A549 (cell line): ENCODE results near the gene KRTAP22-1.

Experiments used
- EP300 ChIP-seq, 2 experiments: fragments of >200 bp; sonication (Bioruptor Twin); formaldehyde crosslinking; IDR thresholded peaks; 2 replicates in 1 of 2; 3 replicates in 1 of 2; pipeline ENCODE4 v1.6.1; 2016 to 2017
- JUN ChIP-seq, 2 experiments: fragments of >200 bp; sonication (Bioruptor Twin); formaldehyde crosslinking; IDR thresholded peaks; 2 replicates in 1 of 2; 3 replicates in 1 of 2; pipeline ENCODE4 v1.6.1; 2016 to 2017
- JUNB ChIP-seq: fragments of >200 bp; sonication (Bioruptor Twin); formaldehyde crosslinking; IDR thresholded peaks from 2 replicates; pipeline ENCODE4 v1.6.1; 2016
- RAD21 ChIP-seq, 2 experiments: fragments of >200 bp in 1 of 2; sonication (Bioruptor Twin) in 1 of 2; formaldehyde crosslinking in 1 of 2; IDR thresholded peaks in 1 of 2; conservative IDR thresholded peaks in 1 of 2; 2 replicates in 1 of 2; 3 replicates in 1 of 2; pipeline ENCODE4 v1.6.1; 2012 to 2018; ENCODE audit warnings: inconsistent platforms in 1 of 2
- TF ChIP-seq, protein P1 (sequence below): fragments of >200 bp; sonication (Bioruptor Twin); formaldehyde crosslinking; IDR thresholded peaks from 3 replicates; pipeline ENCODE4 v1.5.1; 2016
- TF ChIP-seq, protein P2 (sequence below): IDR thresholded peaks from 2 replicates; pipeline ENCODE4 v1.6.1; 2012
- TF ChIP-seq, protein P3 (sequence below): fragments of 250-450 bp; sonication (Bioruptor Pico); IDR thresholded peaks from 2 replicates; pipeline ENCODE4 v1.5.0; 2020; ENCODE audit warnings: low read depth, mild to moderate bottlenecking, moderate library complexity

DNA sequence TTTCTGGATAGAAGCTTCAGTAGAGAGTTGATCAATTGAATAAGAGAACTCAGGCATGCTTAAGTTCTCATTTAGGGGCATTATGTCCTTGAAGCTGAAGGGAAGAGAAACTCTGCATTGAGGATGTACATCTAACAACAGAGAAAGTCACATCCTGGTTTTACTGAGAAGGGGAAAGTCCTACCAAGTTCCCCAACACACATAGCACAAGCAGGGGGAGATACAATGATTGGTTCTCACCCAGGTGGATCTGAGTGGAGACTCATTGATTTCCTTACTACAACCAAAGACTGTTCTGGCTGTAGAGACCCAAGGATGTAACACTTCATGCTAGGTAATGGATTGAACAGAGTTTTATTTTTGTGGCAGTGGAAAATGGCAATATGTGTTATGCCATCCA lies 14.3 kb downstream of the KRTAP22-1 start:
- TF ChIP-seq, protein P1, sequence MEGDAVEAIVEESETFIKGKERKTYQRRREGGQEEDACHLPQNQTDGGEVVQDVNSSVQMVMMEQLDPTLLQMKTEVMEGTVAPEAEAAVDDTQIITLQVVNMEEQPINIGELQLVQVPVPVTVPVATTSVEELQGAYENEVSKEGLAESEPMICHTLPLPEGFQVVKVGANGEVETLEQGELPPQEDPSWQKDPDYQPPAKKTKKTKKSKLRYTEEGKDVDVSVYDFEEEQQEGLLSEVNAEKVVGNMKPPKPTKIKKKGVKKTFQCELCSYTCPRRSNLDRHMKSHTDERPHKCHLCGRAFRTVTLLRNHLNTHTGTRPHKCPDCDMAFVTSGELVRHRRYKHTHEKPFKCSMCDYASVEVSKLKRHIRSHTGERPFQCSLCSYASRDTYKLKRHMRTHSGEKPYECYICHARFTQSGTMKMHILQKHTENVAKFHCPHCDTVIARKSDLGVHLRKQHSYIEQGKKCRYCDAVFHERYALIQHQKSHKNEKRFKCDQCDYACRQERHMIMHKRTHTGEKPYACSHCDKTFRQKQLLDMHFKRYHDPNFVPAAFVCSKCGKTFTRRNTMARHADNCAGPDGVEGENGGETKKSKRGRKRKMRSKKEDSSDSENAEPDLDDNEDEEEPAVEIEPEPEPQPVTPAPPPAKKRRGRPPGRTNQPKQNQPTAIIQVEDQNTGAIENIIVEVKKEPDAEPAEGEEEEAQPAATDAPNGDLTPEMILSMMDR: no peak
- TF ChIP-seq, protein P2, sequence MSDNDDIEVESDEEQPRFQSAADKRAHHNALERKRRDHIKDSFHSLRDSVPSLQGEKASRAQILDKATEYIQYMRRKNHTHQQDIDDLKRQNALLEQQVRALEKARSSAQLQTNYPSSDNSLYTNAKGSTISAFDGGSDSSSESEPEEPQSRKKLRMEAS: no peak
- TF ChIP-seq JUN (IDR thresholded peaks at IDR 0.05) (no peak), RAD21 (conservative IDR thresholded peaks at IDR 0.05 in 1 of 2, IDR thresholded peaks at IDR 0.05 in 1 of 2) (no peak), JUNB (no peak), EP300 (IDR thresholded peaks at IDR 0.05) (no peak)
- TF ChIP-seq, protein P3, sequence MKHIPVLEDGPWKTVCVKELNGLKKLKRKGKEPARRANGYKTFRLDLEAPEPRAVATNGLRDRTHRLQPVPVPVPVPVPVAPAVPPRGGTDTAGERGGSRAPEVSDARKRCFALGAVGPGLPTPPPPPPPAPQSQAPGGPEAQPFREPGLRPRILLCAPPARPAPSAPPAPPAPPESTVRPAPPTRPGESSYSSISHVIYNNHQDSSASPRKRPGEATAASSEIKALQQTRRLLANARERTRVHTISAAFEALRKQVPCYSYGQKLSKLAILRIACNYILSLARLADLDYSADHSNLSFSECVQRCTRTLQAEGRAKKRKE (CRISPR knock-in tag): no peak
